GM23248 (cell line): ENCODE measurements around the gene VDAC1. TPM values are rescaled to one million over a fixed set of nuclear protein-coding genes. Genes with fewer than 3 reads are reported as not detected.
A peak's percentile ranks its signal among the peaks of the same experiment; 100 is the strongest.

Source experiments
- DNase-seq: peaks from one replicate; pipeline ENCODE4 v3.0.0-alpha.2; 2015
- H2AFZ ChIP-seq: fragments of 200-600 bp; sonication (generic); 2 replicates; pipeline ENCODE4 v1.6.1; 2016; ENCODE audit warnings: antibody characterized with exemption
- H3F3A ChIP-seq: fragments of 200-600 bp; sonication (generic); 2 replicates; pipeline ENCODE4 v1.6.1; 2016; ENCODE audit warnings: mild to moderate bottlenecking, antibody characterized with exemption, mixed run types; ENCODE audit not compliant: insufficient read depth
- H3K27ac ChIP-seq: fragments of 200-600 bp; sonication (generic); 2 replicates; pipeline ENCODE4 v1.5.1; 2016; ENCODE audit warnings: mild to moderate bottlenecking
- H3K27me3 ChIP-seq: fragments of 200-600 bp; sonication (generic); replicated peaks from 2 replicates; pipeline ENCODE4 v1.6.1; 2016; ENCODE audit warnings: mild to moderate bottlenecking; ENCODE audit not compliant: insufficient read depth
- H3K36me3 ChIP-seq: fragments of 200-600 bp; sonication (generic); 2 replicates; pipeline ENCODE4 v1.6.1; 2016; ENCODE audit warnings: low read depth, mild to moderate bottlenecking
- H3K4me1 ChIP-seq: fragments of 200-600 bp; sonication (generic); 2 replicates; pipeline ENCODE4 v1.6.1; 2016; ENCODE audit warnings: mild to moderate bottlenecking; ENCODE audit not compliant: insufficient read depth
- H3K4me2 ChIP-seq: fragments of 200-600 bp; sonication (generic); one replicate; pipeline ENCODE4 v1.6.1; 2016; ENCODE audit warnings: mild to moderate bottlenecking; ENCODE audit not compliant: unreplicated experiment
- H3K4me3 ChIP-seq: fragments of 200-600 bp; sonication (generic); 2 replicates; pipeline ENCODE4 v1.5.1; 2016; ENCODE audit warnings: mild to moderate bottlenecking
- H3K79me2 ChIP-seq: fragments of 200-600 bp; sonication (generic); 2 replicates; pipeline ENCODE4 v1.6.1; 2016; ENCODE audit warnings: mild to moderate bottlenecking; ENCODE audit not compliant: insufficient read depth
- H3K9ac ChIP-seq: fragments of 200-600 bp; sonication (generic); 2 replicates; pipeline ENCODE4 v1.6.1; 2016; ENCODE audit warnings: mild to moderate bottlenecking
- H3K9me2 ChIP-seq: fragments of 200-600 bp; sonication (generic); 2 replicates; pipeline ENCODE4 v1.6.1; 2016; ENCODE audit warnings: mixed run types, mild to moderate bottlenecking, moderate library complexity; ENCODE audit not compliant: insufficient read depth
- H3K9me3 ChIP-seq: fragments of 200-600 bp; sonication (generic); one replicate; pipeline ENCODE4 v1.6.1; 2017; ENCODE audit warnings: low read depth
- H4K20me1 ChIP-seq: fragments of 200-600 bp; sonication (generic); 2 replicates; pipeline ENCODE4 v1.6.0; 2016; ENCODE audit not compliant: insufficient read depth
- EZH2 ChIP-seq: fragments of 200-600 bp; sonication (generic); IDR thresholded peaks from 2 replicates; pipeline ENCODE4 v1.6.1; 2018; ENCODE audit warnings: antibody characterized with exemption, mild to moderate bottlenecking; ENCODE audit not compliant: insufficient read depth, poor library complexity, severe bottlenecking
- EZH2phosphoT487 ChIP-seq: fragments of 200-600 bp; sonication (generic); IDR thresholded peaks from 2 replicates; pipeline ENCODE4 v1.6.1; 2018; ENCODE audit warnings: antibody characterized with exemption, moderate library complexity, mild to moderate bottlenecking, low read depth; ENCODE audit not compliant: insufficient read depth
- WGBS, 2 experiments: methylation state at CpG; one replicate each; pipeline ENCODE4 v1.1.6; 2015 to 2017; ENCODE audit warnings: low lambda C conversion rate in 2 of 2, low coverage in 1 of 2; ENCODE audit errors: missing lambda C conversion rate in 2 of 2; 5-methylcytosine and 5-hydroxymethylcytosine counted together
- in situ Hi-C: fragments of 300-500 bp; cut with MboI; formaldehyde crosslinking; loops from 2 replicates; pipeline ENCODE4 v1.15.0; 2020
- polyA plus RNA-seq: library from polyadenylated mRNA; unstranded; fragments of >200 nt; fragmentation: Nextera tagmentation; extraction: Ambion mirVana; gene quantifications from 2 replicates; pipeline ENCODE4 v1.2.1, GENCODE V29; 2016
- total RNA-seq: library from RNA; depleted of rRNA; stranded (reverse); fragments of >200 nt; shearing (Covaris generic); gene quantifications from 2 replicates; pipeline ENCODE4 v1.2.3, GENCODE V29; 2014

Gene VDAC1
- total and polyA plus RNA-seq, 2 experiments from 2014 or later, result 318 to 329 TPM

- Histone ChIP-seq H3K9me2 (no peaks in the 10 kb centered on the region), H3K9ac (no peak overlapping the region), H3K79me2 (peaks cover 97% of the 10 kb centered on the region), H3K27me3 (no peaks in the 10 kb centered on the region), H3K4me3 (no peak overlapping the region), H3K4me1 (peaks cover 20% of the 10 kb centered on the region), H3K27ac (no peak overlapping the region), H4K20me1 (peaks cover 3% of the 10 kb centered on the region; the same call in 1 of the 2 replicates), H3F3A (peaks cover 20% of the 10 kb centered on the region), H2AFZ (no peak overlapping the region), H3K9me3 (no peaks in the 10 kb centered on the region), H3K36me3 (peaks cover 50% of the 10 kb centered on the region), H3K4me2 (no peak overlapping the region)
- TF ChIP-seq EZH2 (no peak), EZH2phosphoT487 (no peak)
- DNase-seq, result no peak
- WGBS, 2 experiments, result 88 to 91% methylated on average over 1 of the region's 1 CpG
- in situ Hi-C loops, result no loop called here
These were observed 23.1 kb downstream of the VDAC1 start for GRCh38 chr5:133981714-133982113.

- Histone ChIP-seq H2AFZ (no peak overlapping the region), H3K79me2 (peaks cover 97% of the 10 kb centered on the region), H3K9ac (no peak overlapping the region), H3F3A (peaks cover 20% of the 10 kb centered on the region), H3K27me3 (no peaks in the 10 kb centered on the region), H3K4me2 (no peak overlapping the region), H3K27ac (no peak overlapping the region), H3K9me3 (no peaks in the 10 kb centered on the region), H4K20me1 (peaks cover 3% of the 10 kb centered on the region; the same call in 1 of the 2 replicates), H3K9me2 (no peaks in the 10 kb centered on the region), H3K36me3 (peaks cover 50% of the 10 kb centered on the region), H3K4me3 (no peak overlapping the region), H3K4me1 (peaks cover 21% of the 10 kb centered on the region)
- no peak for DNase-seq
- TF ChIP-seq EZH2phosphoT487 (no peak), EZH2 (no peak)
- WGBS, 2 experiments, result 77 to 82% methylated on average over 7 of the region's 7 CpGs
- in situ Hi-C loops, result no loop called here
These were observed 24.1 kb downstream of the VDAC1 start for GRCh38 chr5:133980652-133981051.

GRCh38 chr5:133978943-133979342, 25.8 kb downstream of the VDAC1 start:
- H4K20me1 ChIP-seq, result peaks cover 3% of the 10 kb centered on the region; the same call in 1 of the 2 replicates
- no peaks in the 10 kb centered on the region for H3K9me2 ChIP-seq
- no peak for TF ChIP-seq EZH2phosphoT487
- H3K9me3 ChIP-seq, result no peaks in the 10 kb centered on the region
- no peak overlapping the region; the same call in 1 of the 2 replicates for H3K27ac ChIP-seq
- no peak overlapping the region for H3K9ac ChIP-seq
- H3K79me2 ChIP-seq, result peaks cover 96% of the 10 kb centered on the region
- H2AFZ ChIP-seq, result no peak overlapping the region
- H3K27me3 ChIP-seq, result no peaks in the 10 kb centered on the region
- H3K4me3 ChIP-seq, result no peak overlapping the region
- in situ Hi-C loops, result no loop called here
- no peak for DNase-seq
- peaks cover 57% of the 10 kb centered on the region for H3K36me3 ChIP-seq
- WGBS, 2 experiments, result 84 to 85% methylated on average over 3 of the region's 3 CpGs
- H3K4me2 ChIP-seq, result no peak overlapping the region
- peaks cover 21% of the 10 kb centered on the region for H3K4me1 ChIP-seq
- peaks cover 20% of the 10 kb centered on the region for H3F3A ChIP-seq

- peak overlapping the region; percentile 84 for H3K27ac ChIP-seq
- no peak for TF ChIP-seq EZH2phosphoT487
- TF ChIP-seq EZH2, result no peak
- H3K9ac ChIP-seq, result peak overlapping the region; percentile 71
- 0 to 3% methylated on average over 1 of the region's 1 CpG for WGBS, 2 experiments
- peaks cover 3% of the 10 kb centered on the region; the same call in 1 of the 2 replicates for H4K20me1 ChIP-seq
- peak; percentile 89 for DNase-seq
- no peak overlapping the region for H3K4me3 ChIP-seq
- H3K36me3 ChIP-seq, result peaks cover 57% of the 10 kb centered on the region
- in situ Hi-C loops, result no loop called here
- H3F3A ChIP-seq, result peaks cover 25% of the 10 kb centered on the region
- no peaks in the 10 kb centered on the region for H3K9me3 ChIP-seq
- no peaks in the 10 kb centered on the region for H3K27me3 ChIP-seq
- H2AFZ ChIP-seq, result no peak overlapping the region
- H3K9me2 ChIP-seq, result no peaks in the 10 kb centered on the region
- peaks cover 21% of the 10 kb centered on the region for H3K4me1 ChIP-seq
- peaks cover 88% of the 10 kb centered on the region for H3K79me2 ChIP-seq
- peak overlapping the region; percentile 36 for H3K4me2 ChIP-seq
These were observed 26.9 kb downstream of the VDAC1 start for GRCh38 chr5:133977858-133978257.
